ENCODE data around the gene EMSY. TPM values are rescaled to one million over a fixed set of nuclear protein-coding genes. Genes with fewer than 3 reads are reported as not detected.

The EMSY gene
- total and polyA plus RNA-seq, 2 of the 8 experiments (the other 6 are each of a cell fraction or from before 2014, with no cell fraction given), result 29.6 to 34.6 TPM

DNA sequence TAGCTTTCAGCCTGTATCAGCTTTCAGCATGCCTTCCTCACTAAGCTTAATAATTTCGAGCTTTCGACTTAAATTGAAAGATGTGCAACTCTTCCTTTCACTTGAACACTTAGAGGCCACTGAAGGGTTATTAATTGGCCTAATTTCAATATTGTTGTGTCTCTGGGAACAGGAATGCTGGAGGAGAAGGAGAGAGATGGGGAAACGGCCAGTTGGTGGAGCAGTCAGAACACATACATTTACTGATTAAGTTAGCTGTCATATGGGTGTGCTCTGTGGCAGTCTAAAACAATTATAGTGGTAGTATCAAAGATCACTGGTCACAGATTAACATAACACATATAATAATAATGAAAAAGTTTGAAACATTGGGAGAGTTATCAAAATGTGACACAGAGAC is 119.5 kb downstream of the EMSY start:
- no peak overlapping the region for H2BK15ac ChIP-seq (ENCODE audit: low read length)
- POLR2A ChIA-PET (ENCODE audit: partially characterized antibody), result no interaction called here
- H4K8ac ChIP-seq (ENCODE audit: extremely low read depth, insufficient read depth, low read length), result no peak overlapping the region
- no peak overlapping the region for H2BK5ac ChIP-seq (ENCODE audit: low read depth, low read length)
- CTCF ChIA-PET (ENCODE audit: partially characterized antibody), result no interaction called here
- no peaks in the 10 kb centered on the region for H3K27me3 ChIP-seq (replicated peaks in 1 of 4; ENCODE audit: control insufficient read depth in 3 of 4, extremely low read depth in 1 of 4, insufficient read depth in 3 of 4, low read length in 3 of 4)
- H3K36me3 ChIP-seq (ENCODE audit: control insufficient read depth in 2 of 4, insufficient read depth in 4 of 4, low read length in 3 of 4), result no peaks in the 10 kb centered on the region
- no peak overlapping the region for H2AK5ac ChIP-seq (ENCODE audit: low read depth, low read length)
- H2BK120ac ChIP-seq (replicated peaks; ENCODE audit: low read depth, low read length), result no peak overlapping the region
- no peak overlapping the region for H2AFZ ChIP-seq (ENCODE audit: low read length)
- no peak overlapping the region for H3K4me2 ChIP-seq (ENCODE audit: insufficient read depth in 1 of 2, low read depth in 2 of 2, low read length in 2 of 2)
- H3K9me3 ChIP-seq (ENCODE audit: insufficient read depth in 2 of 2, low read depth in 1 of 2, low read length in 1 of 2), result no peaks in the 10 kb centered on the region
- DNase-seq (ENCODE audit: low read depth in 1 of 2, low spot score in 2 of 2) (no peak), FAIRE-seq (no peak)
- H3K4ac ChIP-seq (replicated peaks; ENCODE audit: insufficient read length, low read depth, low read length), result no peak overlapping the region
- H4K5ac ChIP-seq (ENCODE audit: insufficient read length, low read depth, low read length), result no peak overlapping the region
- no peak overlapping the region for H2BK20ac ChIP-seq (ENCODE audit: low read length)
- H3K23me2 ChIP-seq (ENCODE audit: low read depth, low read length), result no peaks in the 10 kb centered on the region
- H3K79me1 ChIP-seq (ENCODE audit: low read depth, low read length), result no peaks in the 10 kb centered on the region
- H4K20me1 ChIP-seq (replicated peaks in 1 of 2; ENCODE audit: control insufficient read depth in 1 of 2, insufficient read depth in 2 of 2, low read length in 2 of 2), result no peaks in the 10 kb centered on the region
- H3K27ac ChIP-seq (ENCODE audit: low read depth, low read length), result no peak overlapping the region
- H2BK12ac ChIP-seq (ENCODE audit: low read depth, low read length), result no peak overlapping the region
- H3K14ac ChIP-seq (ENCODE audit: insufficient read length), result no peak overlapping the region
- no peak overlapping the region for H3K56ac ChIP-seq (replicated peaks; ENCODE audit: insufficient read length, low read depth, low read length)
- no peak overlapping the region for H3K4me3 ChIP-seq (ENCODE audit: extremely low read depth in 1 of 4, insufficient read depth in 2 of 4, low read depth in 3 of 4, low read length in 4 of 4)
- H3K79me2 ChIP-seq (ENCODE audit: control insufficient read depth in 1 of 2, insufficient read depth in 2 of 2, low read length in 2 of 2), result no peaks in the 10 kb centered on the region
- no peak overlapping the region for H3K23ac ChIP-seq (ENCODE audit: insufficient read length)
- no peaks in the 10 kb centered on the region for H3K4me1 ChIP-seq (replicated peaks in 1 of 4; ENCODE audit: control insufficient read depth in 3 of 4, insufficient read depth in 4 of 4, low read length in 3 of 4)
- no peak for TF ChIP-seq ZNF274 (IDR thresholded peaks at IDR 0.05; ENCODE audit: borderline replicate concordance, extremely low read depth, low read length)
- TF ChIP-seq CBX8 (IDR thresholded peaks at IDR 0.05; ENCODE audit: borderline replicate concordance, low read depth, low read length), result no peak
- TF ChIP-seq, protein P1, sequence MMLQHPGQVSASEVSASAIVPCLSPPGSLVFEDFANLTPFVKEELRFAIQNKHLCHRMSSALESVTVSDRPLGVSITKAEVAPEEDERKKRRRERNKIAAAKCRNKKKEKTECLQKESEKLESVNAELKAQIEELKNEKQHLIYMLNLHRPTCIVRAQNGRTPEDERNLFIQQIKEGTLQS (IDR thresholded peaks at IDR 0.05; ENCODE audit: insufficient read depth, low read depth, low read length), result no peak
- TF ChIP-seq SP2 (IDR thresholded peaks at IDR 0.05; ENCODE audit: low read length), result no peak
- 90% methylated on average over 3 of the region's 3 CpGs; no CpG with 5 or more reads in 1 of the 2 experiments for WGBS, 2 experiments (ENCODE audit: extremely low coverage in 1 of 2, insufficient coverage in 1 of 2, insufficient read length in 1 of 2, insufficient replicate concordance in 2 of 2, low coverage in 1 of 2, low lambda C conversion rate in 2 of 2, missing lambda C conversion rate in 1 of 2)
- no peak overlapping the region for H3K18ac ChIP-seq (ENCODE audit: extremely low read depth, low read length)
- no peak overlapping the region for H4K91ac ChIP-seq (replicated peaks; ENCODE audit: insufficient read length, low read length)
- no peak overlapping the region for H3K9ac ChIP-seq (replicated peaks in 1 of 4; ENCODE audit: extremely low read depth in 1 of 4, low read depth in 3 of 4, low read length in 3 of 4)
